Cerebellar nuclear complex (tissue), 1 donor: ENCODE measurements around the gene CCDC8.
A peak's percentile ranks its signal among the peaks of the same experiment; 100 is the strongest.
"Not testable (repeated sequence)": the region's sequence is repeated elsewhere in the genome, so short reads cannot be mapped to it uniquely, and the experiment has no call there.

Experiments
- DNase-seq, 2 experiments: peaks; one replicate each; lab custom pipeline; 2025; lab: John Stamatoyannopoulos, UW

Gene CCDC8

DNA sequence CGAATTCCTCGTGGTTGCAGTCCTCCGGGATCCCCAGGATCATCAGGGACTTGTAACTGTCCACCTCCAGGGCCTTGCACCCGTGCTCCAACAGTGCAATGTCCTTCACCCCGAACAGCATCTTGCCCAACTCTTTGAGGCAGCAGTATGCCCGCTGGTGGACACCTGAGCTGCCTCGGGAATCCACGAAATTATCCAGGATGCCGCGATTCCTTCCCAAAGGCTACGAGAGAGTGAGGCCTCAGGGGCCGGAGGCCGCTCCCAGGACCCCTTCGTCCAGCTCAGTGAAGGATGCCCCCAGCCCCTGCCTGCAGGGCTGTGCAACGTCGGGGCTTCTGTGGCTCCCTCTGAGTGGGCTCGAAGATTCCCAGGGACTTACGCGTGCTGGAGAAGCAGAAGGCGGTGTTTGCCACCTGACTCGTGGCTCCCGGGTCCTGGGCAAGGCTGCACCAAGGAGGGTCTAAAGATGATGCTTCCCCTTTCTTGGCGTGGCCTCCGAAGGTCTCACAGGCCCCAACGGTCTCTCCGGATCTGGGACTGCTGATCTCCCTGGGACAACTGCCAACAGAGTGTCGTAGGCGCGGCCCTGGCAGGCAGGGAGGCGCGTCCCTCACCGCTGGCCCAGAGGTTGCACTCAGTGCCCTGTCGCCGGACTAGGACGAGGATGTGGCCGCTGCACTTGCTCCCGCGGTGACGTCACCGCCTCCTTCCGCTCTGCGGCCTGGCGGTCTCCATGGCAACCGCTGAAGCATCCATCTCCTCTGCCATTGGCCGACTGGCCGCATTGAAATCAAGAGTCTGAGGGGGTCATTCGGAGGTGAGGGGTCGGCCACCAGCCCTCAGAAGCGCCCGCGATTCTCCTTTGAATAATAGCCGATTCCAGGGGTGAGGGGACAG is 15.1 kb upstream of the CCDC8 start, which contains the start of gene PNMA8C:
TSS of gene PNMA8C (minus strand) at position 698 of the 897 bp plus-strand sequence. CDS start at position 121, 577 bp downstream.
- peak; percentile 5 to 32 for DNase-seq

DNA sequence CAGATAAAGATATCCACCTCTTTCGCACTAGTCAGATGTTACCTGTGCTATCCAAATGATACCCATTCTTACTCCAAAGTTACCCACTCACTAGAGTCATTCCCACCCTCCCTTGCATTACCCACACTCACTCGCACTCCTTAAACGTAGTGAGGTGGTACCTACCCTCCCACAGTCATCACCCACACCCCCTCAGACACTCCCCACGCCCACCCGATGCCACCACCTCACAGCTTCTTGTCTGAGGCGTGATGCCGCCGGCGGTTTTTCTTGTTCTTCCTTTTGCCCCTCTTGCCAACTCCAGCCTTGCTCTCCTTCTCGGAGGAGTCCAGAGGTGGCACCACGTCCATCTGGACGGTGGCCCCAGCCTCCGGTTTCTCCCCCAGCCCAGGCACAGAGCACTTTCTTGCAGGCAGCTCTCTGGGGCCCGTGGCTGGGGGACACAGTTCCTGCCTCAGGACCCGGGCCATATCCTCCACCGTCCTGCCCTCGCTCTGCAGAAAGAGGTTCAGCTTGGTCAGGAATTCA is 14.2 kb upstream of the CCDC8 start:
- no peak for DNase-seq

DNA sequence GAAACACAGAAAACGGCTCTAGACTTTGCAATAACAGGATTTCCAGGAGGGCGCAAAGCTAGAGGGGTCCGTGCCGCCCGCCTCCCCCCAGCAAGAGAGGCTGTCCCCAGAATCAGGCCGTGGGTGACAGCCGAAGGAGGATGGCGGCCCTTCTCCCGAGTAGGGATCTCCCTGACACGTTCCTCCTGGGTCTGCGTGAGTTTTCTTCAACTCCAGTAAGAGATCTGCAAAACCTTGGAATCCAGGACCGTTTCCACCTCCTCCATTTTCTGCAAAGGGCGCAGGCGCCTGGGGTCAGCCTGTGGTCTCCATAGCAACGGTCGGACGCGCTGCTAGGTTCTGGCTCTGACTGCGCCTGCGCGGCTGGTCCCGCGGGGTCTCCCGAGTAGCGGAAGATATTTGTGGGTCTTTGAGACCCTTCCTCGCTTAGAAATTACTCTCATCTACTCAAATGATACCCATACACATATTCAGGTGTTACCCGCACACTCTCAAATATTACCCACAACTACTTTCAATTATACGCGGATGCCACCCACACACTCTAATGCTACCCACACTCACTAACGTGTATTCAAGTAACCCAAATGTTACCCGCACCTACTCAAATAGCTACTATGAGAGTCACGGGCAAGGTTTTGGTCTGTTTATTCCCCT is 13.3 kb upstream of the CCDC8 start:
- DNase-seq, result peak in 1 of 2 experiments; percentile 29

DNA sequence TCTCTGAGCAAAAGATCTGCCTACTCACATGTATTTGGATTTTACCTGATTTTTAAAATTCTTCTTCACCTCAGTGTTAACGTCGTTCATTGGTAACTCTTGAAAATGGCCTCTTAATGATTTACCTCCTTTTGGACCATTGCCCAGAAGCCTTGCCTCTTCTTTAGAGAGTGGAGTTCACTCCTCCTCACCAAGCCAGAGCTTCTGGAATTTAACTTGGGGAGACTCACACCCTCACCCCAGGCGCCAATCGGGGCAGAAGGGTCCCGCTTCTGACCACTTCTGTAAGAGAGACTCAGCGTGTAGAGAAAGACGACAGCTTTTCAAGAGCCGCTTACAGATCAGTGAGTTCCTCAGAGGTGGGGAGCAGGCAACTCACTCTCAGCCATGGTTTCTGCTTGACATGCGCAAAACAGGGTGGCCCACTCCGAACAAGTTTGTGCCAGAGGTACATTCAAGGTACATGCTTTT is 12.7 kb upstream of the CCDC8 start:
- DNase-seq, result no peak

DNA sequence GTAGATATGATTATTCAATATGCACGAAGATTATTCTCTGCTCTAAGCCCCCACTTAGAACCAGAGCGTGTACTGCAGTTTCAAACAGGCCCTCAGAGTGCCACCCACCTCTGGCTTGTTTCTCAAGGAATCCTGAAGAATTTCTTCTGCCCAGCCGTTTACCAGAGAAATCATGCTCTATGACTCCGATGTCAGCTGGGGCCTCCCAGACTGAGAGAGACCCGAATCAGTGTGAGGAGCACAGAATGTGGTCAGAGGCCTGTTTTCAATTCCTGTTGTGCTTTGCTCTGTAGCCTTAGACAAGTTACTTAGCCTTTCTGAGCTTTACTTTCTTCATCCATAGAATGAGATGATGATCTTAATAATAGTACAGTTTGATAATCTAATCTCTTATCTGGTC is 9.8 kb upstream of the CCDC8 start:
- no peak for DNase-seq

DNA sequence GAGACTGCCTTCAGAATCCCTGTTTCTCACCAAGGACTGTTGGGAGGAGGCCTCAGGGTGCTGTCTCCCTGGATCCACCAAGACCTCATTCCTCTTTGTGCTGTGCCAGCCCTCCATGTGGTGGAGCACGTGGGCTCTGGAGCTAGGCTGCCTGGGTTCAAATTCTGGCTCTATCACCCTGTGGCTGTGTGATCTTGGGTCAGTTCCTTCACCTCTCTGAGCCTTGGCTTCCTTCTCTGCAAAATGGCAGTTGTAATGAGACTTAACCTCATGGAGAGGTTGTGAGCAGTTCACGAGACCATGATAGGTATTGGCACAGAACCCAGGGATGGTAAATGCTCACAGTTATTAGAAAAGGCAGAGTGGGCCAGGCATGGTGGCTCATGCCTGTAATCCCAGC is 9.0 kb upstream of the CCDC8 start:
- no peak for DNase-seq

DNA sequence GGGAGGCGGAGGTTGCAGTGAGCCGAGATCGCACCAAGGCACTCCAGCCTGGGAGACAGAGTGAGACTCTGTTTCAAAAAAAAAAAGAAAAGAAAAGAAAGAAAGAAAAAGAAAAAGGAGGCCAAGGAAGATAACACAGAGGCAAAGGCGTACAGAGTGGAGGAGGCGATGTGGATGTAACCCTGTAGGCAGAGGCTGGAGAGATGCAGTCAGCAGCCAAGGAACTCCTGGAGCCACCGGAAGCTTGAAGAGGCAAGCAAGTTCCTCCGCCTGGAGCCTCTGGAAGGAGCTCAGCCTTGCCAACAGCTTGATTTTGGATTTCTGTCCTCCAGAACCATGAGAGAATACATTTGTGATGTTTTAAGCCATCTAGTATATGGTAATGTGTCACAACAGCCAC is 6.7 kb upstream of the CCDC8 start:
- no peak for DNase-seq

DNA sequence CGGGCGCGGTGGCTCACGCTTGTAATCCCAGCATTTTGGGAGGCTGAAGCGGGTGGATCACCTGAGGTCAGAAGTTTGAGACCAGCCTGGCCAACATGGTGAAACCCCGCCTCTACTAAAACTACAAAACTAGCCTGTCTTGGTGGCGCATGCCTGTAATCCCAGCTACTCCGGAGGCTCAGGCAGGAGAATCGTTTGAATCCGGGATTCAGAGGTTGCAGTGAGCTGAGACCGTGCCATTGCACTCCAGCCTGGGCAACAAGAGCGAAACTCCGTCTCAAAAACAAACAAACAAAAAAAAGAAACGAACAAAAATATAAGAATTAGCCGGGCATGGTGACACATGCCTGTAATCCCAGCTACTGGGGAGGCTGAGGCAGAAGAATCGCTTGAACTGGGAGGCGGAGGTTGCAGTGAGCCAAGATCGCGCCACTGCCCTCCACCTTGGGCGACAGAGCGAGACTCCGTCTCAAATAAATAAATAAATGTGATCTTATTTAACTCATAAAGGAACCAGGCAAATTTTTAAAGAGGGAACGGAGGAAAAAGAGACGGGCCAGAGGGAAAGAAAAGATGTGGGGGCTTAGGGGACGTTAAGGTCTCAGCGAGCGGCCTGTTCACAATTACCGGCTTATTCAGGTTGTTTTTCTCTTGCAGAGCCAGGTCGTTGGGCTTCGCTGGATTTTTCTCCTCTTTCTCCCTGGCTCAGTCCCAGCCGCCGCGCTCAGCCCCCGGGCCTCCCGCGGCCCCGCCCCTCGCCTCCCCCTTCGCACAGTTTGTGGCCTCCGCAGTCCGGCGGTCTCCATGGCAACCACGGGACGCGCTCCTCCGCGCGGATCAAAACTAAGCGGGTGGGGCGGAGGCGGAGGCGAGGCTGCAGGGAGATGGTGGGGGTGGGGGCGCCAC is 2.7 kb upstream of the CCDC8 start:
- not testable (repeated sequence) for DNase-seq

DNA sequence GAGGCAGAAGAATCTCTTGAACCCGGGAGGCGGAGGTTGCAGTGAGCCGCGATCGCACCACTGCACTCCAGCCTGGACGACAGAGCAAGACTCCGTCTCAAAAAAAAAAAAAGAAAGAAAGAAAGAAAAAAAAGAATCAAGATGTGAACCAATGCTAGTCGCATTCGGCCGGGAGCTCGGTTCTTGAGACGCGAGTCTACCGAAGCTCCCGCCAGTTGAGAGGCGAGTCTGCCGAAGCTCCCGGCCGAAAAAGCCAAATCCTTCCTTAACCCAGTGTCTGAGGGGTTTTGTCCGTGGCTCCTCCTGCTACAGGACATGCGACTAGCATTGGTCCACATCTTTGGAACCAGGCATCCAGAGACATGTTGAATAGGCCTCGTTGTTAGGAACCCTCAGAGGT is 1.5 kb upstream of the CCDC8 start:
- not testable (repeated sequence) for DNase-seq

DNA sequence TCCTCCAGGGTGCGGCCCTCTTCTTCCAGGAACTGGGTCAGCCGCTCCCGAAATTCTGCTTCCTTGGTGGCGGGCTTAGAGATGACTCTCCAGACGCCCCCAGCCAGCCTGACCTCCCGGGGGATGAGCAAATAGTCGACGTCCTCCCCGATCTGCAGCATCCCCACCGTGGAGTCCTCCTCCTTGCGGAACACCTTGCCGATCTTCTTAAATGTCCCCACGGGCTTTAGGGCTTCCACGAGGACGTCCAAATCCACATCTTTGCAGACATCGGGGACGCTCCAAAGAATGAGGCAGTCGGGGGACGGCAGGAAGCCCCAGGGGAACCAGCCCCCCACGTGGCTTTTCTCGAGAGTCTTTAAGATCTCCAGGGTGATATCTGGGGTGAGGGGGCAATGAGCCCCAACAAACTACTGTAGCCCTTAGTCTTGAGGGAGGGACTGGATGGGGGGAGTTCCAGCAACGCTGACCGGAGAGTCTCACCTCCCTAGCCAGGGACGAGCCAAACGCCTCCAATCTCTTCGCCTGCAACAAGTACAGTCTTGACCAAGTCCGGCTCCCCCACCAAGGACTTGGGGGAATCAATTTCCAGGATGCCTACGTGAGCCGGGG is 608 bp downstream of the CCDC8 start:
- DNase-seq, result no peak

DNA sequence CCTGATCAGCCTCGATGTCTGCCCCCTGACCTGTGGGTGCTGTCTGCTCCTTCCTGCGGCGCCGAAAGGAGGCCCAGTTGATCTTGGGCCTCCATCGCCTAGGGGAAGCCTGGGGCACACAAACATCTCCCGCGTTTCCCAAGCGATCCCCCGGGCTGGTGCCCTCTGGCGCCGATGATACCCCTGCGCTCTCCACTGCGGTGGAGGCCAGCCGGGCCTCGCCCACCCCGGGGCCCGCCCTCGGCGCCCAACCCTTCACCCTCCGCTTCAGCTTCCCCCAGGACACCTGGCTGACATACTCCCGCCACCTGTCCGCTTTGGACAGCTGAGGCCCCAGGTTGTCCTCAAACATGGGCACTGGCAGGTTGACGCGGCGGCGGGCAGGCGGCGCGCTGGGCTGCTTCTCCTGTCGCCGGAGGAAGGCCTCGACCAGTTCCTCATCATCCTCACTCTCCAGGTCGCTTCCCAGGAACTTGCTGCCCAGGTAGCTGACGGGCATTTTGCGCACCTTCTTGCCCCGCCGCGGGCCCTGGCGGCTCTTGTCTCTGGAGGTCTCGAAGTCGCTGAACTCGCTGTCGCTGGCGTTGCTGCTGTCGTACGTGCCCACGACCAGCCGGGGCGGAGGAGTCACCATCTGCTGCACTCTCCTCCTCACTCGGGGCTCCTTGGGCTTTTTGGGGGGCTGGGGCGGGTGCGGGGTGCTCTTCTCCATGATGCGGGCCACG is 1.3 kb downstream of the CCDC8 start:
- no peak for DNase-seq

DNA sequence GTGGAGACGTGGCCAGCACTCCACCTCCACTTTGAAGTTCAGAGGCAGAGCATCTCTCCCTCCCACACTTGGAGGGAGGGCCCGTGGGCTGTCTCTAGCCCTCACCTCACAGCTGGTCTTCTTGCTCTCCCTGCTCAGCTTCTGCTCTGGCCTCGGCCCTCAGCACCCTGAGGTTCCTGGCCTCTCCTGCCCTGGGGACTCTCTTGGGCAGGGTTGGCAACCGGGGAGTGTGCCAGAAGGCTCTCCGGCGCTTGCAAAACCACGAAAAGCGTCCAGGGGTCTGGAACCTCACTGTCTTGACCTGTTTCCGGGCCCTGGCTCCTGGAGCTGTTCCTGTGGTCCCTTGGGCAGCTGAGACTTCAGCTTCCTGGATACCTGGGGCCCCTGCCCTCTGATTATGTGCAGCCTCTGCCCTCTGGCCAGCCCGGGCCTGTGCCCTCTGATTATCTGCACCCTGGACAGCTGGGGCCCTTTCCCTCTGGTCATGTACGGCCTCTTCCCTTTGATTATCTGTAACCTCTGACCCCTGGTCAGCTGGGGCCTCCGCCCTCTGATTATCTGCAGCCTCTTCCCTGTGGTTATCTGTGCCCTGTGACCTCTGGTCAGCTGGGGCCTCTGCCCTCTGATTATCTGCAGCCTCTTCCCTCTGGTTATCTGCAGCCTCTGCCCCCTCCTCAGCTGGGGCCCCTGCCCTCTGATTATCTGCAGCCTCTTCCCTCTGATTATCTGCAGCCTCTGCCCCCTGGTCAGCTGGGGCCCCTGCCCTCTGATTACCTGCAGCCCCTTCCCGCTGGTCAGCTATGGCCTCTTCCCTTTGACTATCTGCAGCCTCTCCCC is 2.1 kb downstream of the CCDC8 start:
- no peak for DNase-seq

DNA sequence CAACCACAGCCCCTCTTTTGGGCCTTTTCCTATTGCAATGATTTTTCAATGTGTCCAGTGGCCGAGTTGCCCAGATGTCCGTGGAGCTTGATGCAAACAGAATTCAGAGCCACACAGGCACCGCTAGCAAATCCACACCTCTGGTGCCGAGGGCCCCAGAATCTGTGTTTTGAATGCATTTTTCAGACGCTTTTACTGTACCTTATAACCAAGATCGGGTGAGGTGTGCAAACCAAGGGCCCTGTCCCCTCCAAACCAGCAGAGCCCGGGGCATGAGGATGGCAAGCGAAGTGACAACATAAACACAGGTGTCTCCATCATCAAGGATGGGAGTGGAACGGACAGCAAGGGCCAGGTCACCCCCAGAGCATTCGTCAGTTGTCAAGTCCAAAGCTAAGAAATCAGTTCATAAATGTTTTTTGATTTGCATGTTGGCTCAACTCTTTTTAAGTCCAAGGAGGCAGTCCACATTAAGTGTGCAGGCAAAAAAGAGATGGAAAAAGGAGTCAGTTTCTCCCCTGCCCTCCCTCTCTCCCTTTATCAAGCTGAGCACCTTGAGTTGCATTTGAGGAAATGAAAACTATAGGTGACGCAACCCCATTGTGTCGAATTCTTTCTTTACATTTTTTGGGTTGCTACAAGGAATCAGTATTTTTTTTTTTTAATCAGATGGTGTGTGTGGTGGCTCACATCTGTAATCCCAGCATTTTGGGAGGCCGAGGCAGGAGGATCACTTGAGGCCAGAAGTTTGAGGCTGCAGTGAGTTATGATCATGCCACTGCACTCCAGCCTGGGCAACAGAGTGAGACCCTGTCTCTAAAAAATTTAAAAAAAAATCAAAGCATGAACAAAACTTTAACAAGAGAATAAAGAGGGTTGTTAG is 2.9 kb downstream of the CCDC8 start:
- no peak for DNase-seq

DNA sequence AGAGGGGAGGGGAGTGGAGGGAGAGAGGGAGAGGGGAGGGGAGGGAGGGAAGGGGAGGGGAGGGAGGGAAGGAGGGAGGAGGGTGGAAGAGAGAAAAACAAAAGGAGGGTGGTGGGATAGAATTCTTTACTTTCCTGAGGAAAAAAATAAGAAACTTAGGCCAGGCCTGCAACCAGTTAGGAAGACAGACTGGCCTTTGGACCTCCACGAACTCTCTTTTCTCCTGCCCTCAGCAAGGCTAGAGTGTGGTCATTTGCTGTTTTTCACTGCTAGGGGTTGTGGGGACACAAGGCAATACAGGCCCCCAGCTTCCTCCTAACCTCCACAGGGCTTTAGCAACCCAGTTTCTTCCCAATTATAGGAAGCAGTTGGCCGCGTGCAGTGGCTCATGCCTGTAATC is 4.2 kb downstream of the CCDC8 start:
- DNase-seq, result no peak

DNA sequence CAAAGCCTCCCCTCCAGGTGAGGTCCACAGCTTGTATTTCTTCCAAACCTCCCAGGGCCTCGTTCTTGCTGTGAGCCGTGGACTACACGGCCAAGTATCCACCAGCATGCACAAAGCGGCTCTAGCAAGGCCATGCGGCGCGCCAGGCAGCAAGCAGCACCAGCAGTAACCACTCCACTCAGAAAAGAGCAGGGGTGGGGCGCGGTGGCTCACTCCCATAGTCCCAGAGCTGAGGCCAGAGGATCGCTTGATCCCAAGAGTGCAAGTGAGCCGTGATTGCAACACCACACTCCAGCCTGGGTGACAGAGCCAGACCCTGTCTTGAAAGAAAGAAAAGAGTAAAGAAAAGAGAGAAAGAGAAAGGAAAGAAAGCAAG is 4.7 kb downstream of the CCDC8 start:
- DNase-seq, result no peak

DNA sequence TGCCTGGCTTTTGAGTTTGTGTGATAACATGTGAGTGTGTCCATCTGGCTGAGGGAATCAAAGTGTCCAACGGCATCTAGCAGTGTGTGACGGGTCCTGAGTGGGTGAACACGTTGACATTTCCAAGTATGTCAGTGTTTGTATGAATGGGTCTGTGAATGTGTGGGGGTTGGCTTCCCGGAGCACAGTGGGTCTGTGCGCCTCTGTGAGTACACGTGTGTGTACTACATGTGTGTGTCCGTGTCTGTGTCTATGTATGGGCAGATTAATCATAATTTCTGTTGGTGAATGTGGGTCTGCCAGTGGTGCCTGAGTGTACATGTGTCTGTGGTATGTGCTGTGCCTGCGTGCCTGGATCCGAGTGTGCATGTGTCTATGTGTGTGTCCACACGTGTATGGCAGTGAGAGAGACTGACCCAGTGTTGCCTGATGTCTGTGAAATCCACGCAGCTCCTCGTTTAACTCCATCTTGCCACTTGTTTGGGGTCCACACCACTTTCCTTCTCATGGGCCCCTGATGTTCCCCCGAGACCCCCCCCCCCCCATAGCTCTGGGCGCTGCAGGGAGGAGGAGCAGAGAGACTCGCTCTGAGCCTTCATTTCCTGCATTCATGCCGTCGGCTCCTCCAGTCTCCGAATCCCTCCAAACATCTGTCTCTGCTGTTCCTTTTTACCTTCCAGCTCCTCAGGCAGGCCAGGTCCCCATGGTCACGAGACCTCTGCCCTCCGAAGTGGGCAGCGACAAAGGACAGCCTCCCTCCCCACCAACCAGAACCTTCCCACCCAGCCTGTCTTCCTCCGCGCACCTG is 5.3 kb downstream of the CCDC8 start:
- DNase-seq, result no peak

DNA sequence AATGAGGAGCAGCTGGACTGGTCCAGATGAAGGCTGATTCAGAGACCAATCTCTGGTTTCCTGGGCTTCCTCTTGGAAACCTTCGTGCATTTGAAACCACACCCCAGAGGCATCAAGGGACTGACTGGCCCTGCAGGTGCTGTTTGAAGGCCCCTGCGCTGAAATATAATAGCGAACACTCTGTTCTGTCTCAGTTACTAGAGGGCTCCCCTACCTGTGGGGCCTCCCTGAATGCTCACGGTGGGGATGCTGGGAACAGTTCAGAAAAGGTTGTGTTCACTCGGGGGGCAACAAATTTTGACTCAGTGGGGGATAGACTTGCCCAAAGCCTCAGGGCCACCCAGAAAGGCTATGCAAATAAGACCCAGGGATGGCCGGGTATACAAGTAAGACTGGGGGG is 6.4 kb downstream of the CCDC8 start:
- DNase-seq, result no peak
